Activated CD8-positive, alpha-beta memory T cell treated with anti-CD3 and anti-CD28 coated beads for 36 hours (primary cell): ENCODE data around the gene SOX4. TPM values are rescaled to one million over a fixed set of nuclear protein-coding genes. Genes with fewer than 3 reads are reported as not detected.

Experiments
- CTCF ChIA-PET: fragments of 350-600 bp; sonication (Branson Sonifier 250); formaldehyde crosslinking; loops from one replicate; lab custom pipeline; 2021; ENCODE audit warnings: antibody characterized with exemption; lab: Charles Lee
- POLR2A ChIA-PET: fragments of 350-600 bp; sonication (Branson Sonifier 250); formaldehyde crosslinking; loops from one replicate; lab custom pipeline; 2021; ENCODE audit warnings: antibody characterized with exemption; lab: Charles Lee
- total RNA-seq, 2 experiments: library from RNA; stranded (reverse); gene quantifications; one replicate each; pipeline ENCODE4 v1.2.3, GENCODE V29; 2021

The SOX4 gene
- total RNA-seq, 2 experiments from 2014 or later: 1.2 TPM

GRCh38 chr6:21590346-21590745 lies 3.2 kb upstream of the SOX4 start:
- ChIA-PET CTCF (no interaction called here), POLR2A (no interaction called here)

- POLR2A ChIA-PET: no interaction called here
- CTCF ChIA-PET: no interaction called here
These were observed 2.1 kb upstream of the SOX4 start for GRCh38 chr6:21591446-21591845.

- ChIA-PET POLR2A (no interaction called here), CTCF (no interaction called here)
These were observed 598 bp upstream of the SOX4 start for GRCh38 chr6:21592953-21593352.

- POLR2A ChIA-PET: interaction anchor here (0.5 kb wide), 1 partner anchor 124 kb away, joined by 4 read pairs; no protein-coding TSS in a partner anchor
- CTCF ChIA-PET: no interaction called here
These were observed 420 bp downstream of the SOX4 start for GRCh38 chr6:21593927-21594415.

GRCh38 chr6:21594416-21595281 lies 1.1 kb downstream of the SOX4 start:
- POLR2A ChIA-PET: no interaction called here
- CTCF ChIA-PET: no interaction called here

GRCh38 chr6:21595285-21596144 lies 2.0 kb downstream of the SOX4 start:
- ChIA-PET POLR2A (no interaction called here), CTCF (no interaction called here)

- POLR2A ChIA-PET: no interaction called here
- CTCF ChIA-PET: no interaction called here
These were observed 2.8 kb downstream of the SOX4 start for GRCh38 chr6:21596145-21596948.

GRCh38 chr6:21596949-21597682 lies 3.6 kb downstream of the SOX4 start:
- POLR2A ChIA-PET: no interaction called here

GRCh38 chr6:21597801-21598673 lies 4.5 kb downstream of the SOX4 start:
- ChIA-PET POLR2A (no interaction called here), CTCF (no interaction called here)

More at GRCh38 chr6:21596949-21597682, 3.6 kb downstream of the SOX4 start:
- CTCF ChIA-PET: no interaction called here

GRCh38 chr6:21598674-21599023 lies 5.1 kb downstream of the SOX4 start:
- ChIA-PET POLR2A (no interaction called here), CTCF (no interaction called here)

GRCh38 chr6:21599051-21599696 lies 5.6 kb downstream of the SOX4 start:
- ChIA-PET POLR2A (no interaction called here), CTCF (no interaction called here)

- ChIA-PET CTCF (interaction anchor here (0.6 kb wide), 1 partner anchor 153 kb away, joined by 4 read pairs; no protein-coding TSS in a partner anchor), POLR2A (no interaction called here)
These were observed 7.9 kb downstream of the SOX4 start for GRCh38 chr6:21601339-21601923.

- CTCF ChIA-PET: interaction anchor here (0.6 kb wide), 1 partner anchor 153 kb away, joined by 4 read pairs; no protein-coding TSS in a partner anchor
These were observed 8.4 kb downstream of the SOX4 start for GRCh38 chr6:21601932-21602390.

GRCh38 chr6:21603082-21603952 lies 9.8 kb downstream of the SOX4 start:
- ChIA-PET POLR2A (no interaction called here), CTCF (no interaction called here)

More at GRCh38 chr6:21601932-21602390, 8.4 kb downstream of the SOX4 start:
- POLR2A ChIA-PET: no interaction called here

- ChIA-PET CTCF (no interaction called here), POLR2A (no interaction called here)
These were observed 10.5 kb downstream of the SOX4 start for GRCh38 chr6:21604081-21604480.

- POLR2A ChIA-PET: no interaction called here
- CTCF ChIA-PET: no interaction called here
These were observed 11.6 kb downstream of the SOX4 start for GRCh38 chr6:21605166-21605565.
